Measurements from ENCODE around the gene ADRB2.
"Not testable (repeated sequence)": the region's sequence is repeated elsewhere in the genome, so short reads cannot be mapped to it uniquely, and the experiment has no call there.

Gene ADRB2

GRCh38 chr5:148794729-148795561 lies 31.5 kb upstream of the ADRB2 start:
- peak; percentile 84 for DNase-seq (ENCODE audit: low read depth)
- TF ChIP-seq, protein P1, sequence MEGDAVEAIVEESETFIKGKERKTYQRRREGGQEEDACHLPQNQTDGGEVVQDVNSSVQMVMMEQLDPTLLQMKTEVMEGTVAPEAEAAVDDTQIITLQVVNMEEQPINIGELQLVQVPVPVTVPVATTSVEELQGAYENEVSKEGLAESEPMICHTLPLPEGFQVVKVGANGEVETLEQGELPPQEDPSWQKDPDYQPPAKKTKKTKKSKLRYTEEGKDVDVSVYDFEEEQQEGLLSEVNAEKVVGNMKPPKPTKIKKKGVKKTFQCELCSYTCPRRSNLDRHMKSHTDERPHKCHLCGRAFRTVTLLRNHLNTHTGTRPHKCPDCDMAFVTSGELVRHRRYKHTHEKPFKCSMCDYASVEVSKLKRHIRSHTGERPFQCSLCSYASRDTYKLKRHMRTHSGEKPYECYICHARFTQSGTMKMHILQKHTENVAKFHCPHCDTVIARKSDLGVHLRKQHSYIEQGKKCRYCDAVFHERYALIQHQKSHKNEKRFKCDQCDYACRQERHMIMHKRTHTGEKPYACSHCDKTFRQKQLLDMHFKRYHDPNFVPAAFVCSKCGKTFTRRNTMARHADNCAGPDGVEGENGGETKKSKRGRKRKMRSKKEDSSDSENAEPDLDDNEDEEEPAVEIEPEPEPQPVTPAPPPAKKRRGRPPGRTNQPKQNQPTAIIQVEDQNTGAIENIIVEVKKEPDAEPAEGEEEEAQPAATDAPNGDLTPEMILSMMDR (IDR thresholded peaks at IDR 0.05; ENCODE audit: insufficient read depth, low read depth, low read length, missing control alignments), result no peak
- H3K4me3 ChIP-seq (ENCODE audit: low read length), result no peak overlapping the region

DNA sequence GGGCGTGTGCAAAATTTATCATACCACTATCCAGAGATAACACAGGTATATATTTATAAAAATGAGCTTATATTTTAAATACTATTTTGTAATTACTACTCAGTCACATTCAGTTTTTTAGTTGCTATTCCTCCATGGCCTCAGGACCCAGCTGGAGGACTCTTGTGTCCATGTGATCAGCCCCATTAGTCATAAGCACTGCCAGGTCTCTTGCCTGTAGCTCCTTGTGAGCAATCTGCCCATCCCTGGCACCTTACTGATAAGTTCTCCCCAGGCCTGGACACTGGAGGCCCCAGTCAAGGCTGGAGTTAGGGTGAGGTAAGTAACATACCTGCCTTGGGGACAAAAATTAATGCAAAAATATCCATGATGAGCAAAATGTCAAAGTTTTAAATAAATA lies 29.5 kb upstream of the ADRB2 start:
- no peak overlapping the region for H3K4me3 ChIP-seq (ENCODE audit: low read length)
- peak; percentile 85 for DNase-seq (ENCODE audit: low read depth)
- TF ChIP-seq, protein P1 (IDR thresholded peaks at IDR 0.05; ENCODE audit: insufficient read depth, low read depth, low read length, missing control alignments), result no peak

DNA sequence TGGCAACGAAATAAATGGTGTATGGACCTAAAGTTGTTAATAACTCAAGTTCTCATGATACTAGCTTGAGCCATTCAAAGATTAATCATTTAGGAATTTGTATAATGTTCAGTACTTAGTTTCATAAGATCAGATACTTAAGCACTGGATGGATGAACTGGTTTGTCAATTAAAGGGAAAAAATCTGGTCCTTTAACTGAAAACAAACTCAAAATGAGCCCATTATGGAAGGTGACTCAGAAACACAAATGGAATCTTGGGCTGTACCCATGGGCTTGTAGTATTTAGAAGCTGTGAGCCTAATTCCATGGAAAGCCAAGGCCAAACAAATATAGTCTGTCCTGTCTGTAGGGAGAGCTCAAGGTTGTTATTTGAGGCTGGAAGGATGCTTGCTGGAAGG lies 27.6 kb upstream of the ADRB2 start:
- no peak overlapping the region for H3K4me3 ChIP-seq (ENCODE audit: low read length)
- TF ChIP-seq, protein P1 (IDR thresholded peaks at IDR 0.05; ENCODE audit: insufficient read depth, low read depth, low read length, missing control alignments), result no peak
- no peak for DNase-seq (ENCODE audit: low read depth)

DNA sequence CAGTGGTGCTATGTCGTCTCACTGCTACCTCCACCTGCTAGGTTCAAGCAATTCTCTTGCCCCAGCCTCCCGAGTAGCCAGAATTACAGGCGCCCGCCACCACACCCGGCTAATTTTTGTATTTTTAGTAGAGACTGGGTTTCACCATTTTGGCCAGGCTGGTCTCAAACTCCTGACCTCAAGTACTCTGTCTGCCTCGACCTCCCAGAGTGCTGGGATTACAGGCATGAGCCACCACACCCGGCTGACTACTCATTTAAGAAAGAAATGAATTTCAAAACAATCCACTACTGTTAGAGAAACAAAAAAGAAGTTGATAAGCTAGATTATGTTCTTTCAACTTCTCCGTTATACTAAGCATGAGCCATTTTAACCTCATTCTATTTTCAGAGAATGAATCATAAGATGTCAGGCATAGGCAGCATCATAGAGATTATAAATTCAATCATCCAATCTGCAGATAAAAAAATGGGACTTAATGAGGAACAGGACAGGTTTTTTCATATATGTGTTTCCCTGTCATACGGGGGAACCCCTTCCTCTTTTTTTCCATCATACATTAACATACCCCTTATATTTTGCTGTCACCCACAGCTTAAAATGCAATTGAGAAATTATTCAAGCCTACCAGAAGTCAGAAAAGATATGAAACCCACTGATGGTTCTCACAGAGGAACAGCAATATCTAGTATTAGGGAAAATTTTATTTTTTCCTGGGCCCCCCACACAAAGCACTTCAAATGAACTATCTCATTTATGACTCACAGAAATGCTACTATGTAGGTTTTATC lies 26.5 kb upstream of the ADRB2 start:
- H3K4me3 ChIP-seq (ENCODE audit: low read length), result no peak overlapping the region
- TF ChIP-seq, protein P1 (IDR thresholded peaks at IDR 0.05; ENCODE audit: insufficient read depth, low read depth, low read length, missing control alignments), result no peak
- DNase-seq (ENCODE audit: low read depth), result no peak

DNA sequence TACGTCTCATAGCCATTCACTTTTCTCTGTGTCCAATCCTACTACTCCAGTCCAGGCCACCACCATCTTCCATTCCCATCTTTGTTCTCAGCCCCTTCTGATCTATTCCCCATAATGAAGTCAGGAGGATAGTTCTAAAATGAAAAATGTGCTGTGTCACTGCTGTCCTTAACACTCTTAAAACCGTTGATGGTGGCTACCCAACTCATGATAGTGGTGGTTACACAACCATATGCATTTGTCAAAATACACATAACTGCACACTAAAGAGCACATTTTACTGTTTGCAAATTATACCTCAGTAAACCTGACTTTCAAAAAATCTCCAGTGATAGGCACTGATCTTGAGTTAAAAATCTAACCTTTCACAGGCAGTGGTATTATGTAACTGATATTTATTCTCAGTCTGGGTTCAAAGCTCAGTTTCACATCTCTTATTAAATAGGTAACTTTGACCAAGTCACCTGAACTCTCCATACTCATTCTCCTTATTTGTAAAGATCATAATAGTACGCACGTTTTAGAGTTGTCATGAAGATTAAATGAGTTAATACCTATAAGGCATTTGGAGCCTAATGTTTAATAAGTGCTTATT lies 24.6 kb upstream of the ADRB2 start:
- no peak for DNase-seq (ENCODE audit: low read depth)
- no peak overlapping the region for H3K4me3 ChIP-seq (ENCODE audit: low read length)
- TF ChIP-seq, protein P1 (IDR thresholded peaks at IDR 0.05; ENCODE audit: insufficient read depth, low read depth, low read length, missing control alignments), result no peak

- H3K4me3 ChIP-seq (ENCODE audit: low read length); DNase-seq (ENCODE audit: low read depth): not testable (repeated sequence)
Measured at GRCh38 chr5:148803451-148803850, 23.0 kb upstream of the ADRB2 start.

DNA sequence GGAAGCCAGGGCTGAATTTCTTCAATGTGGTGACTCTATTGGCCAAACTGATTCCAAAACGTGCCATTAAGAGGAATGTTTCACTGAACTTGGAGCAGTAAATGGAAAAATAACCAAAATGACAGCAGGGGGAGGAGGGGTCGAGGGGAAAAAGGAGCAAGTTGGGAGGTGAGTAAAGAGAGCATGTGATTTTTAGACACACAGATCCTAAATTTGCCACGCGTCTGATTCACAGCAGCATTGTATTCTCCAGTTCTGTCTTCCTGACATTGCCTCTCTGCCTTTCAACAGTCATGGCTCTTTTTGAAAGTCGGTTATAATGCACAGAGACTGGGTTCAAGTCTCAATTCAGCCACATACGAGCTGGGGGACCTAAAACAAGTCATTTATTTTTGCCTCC lies 22.0 kb upstream of the ADRB2 start:
- TF ChIP-seq, protein P1 (IDR thresholded peaks at IDR 0.05; ENCODE audit: insufficient read depth, low read depth, low read length, missing control alignments), result no peak
- H3K4me3 ChIP-seq (ENCODE audit: low read length), result no peak overlapping the region
- DNase-seq (ENCODE audit: low read depth), result no peak
